Osteocyte (in vitro differentiated cells): Measurements from ENCODE around the gene JPT2. TPM values are rescaled to one million over a fixed set of nuclear protein-coding genes. Genes with fewer than 3 reads are reported as not detected.

ENCODE experiments used
- DNase-seq: peaks from one replicate; pipeline ENCODE4 v3.0.0; 2021; ENCODE audit warnings: mixed read lengths; ENCODE audit not compliant: unreplicated experiment; ENCODE audit errors: extremely low spot score
- H3K27ac Mint-ChIP-seq: one replicate; pipeline ENCODE4 v1.8.0; 2021; ENCODE audit warnings: mild to moderate bottlenecking, mixed read lengths; ENCODE audit not compliant: unreplicated experiment
- H3K27me3 Mint-ChIP-seq: one replicate; pipeline ENCODE4 v1.8.0; 2021; ENCODE audit warnings: mixed read lengths; ENCODE audit not compliant: unreplicated experiment
- H3K36me3 Mint-ChIP-seq: one replicate; pipeline ENCODE4 v1.8.0; 2021; ENCODE audit warnings: mixed read lengths; ENCODE audit not compliant: unreplicated experiment
- H3K4me1 Mint-ChIP-seq: one replicate; pipeline ENCODE4 v1.8.0; 2021; ENCODE audit warnings: mixed read lengths; ENCODE audit not compliant: unreplicated experiment
- H3K4me3 Mint-ChIP-seq: one replicate; pipeline ENCODE4 v1.8.0; 2021; ENCODE audit warnings: mild to moderate bottlenecking, moderate library complexity, mixed read lengths; ENCODE audit not compliant: unreplicated experiment
- H3K9me3 Mint-ChIP-seq: one replicate; pipeline ENCODE4 v1.8.0; 2021; ENCODE audit warnings: mixed read lengths; ENCODE audit not compliant: unreplicated experiment
- total RNA-seq: library from RNA; stranded (reverse); gene quantifications from 2 replicates; pipeline ENCODE4 v1.2.1, GENCODE V29; 2021
- TF ChIP-seq, protein P1 (sequence below): fragments of 200-600 bp; sonication (generic); IDR thresholded peaks from 2 replicates; pipeline ENCODE4 v1.5.0; 2021; ENCODE audit warnings: antibody characterized with exemption, mild to moderate bottlenecking, moderate library complexity

Gene JPT2
- total RNA-seq, 1 donor from 2014 or later, result 53.6 TPM

DNA sequence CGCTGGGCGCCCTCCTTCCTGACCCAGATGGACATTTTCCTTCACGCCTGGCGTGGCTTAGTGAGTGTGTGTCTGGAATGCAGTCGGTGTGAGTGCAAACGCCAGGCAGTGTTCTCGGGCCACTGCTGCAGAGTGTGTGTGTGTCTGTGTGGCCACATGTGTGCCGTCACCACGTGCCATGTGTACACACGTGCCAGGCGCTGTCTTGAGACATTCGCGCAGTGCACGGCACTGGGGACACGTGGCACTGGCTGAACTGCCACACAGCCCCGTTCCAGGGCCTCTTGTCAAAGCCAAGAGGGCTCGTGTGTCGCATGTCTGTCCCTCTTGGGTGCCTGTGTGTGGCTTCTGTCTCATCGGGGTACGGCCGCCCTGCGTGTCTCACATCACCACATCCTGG, 56.7 kb downstream of the JPT2 start:
- Mint-ChIP-seq H3K27ac (no peak overlapping the region), H3K9me3 (no peaks in the 10 kb centered on the region)

DNA sequence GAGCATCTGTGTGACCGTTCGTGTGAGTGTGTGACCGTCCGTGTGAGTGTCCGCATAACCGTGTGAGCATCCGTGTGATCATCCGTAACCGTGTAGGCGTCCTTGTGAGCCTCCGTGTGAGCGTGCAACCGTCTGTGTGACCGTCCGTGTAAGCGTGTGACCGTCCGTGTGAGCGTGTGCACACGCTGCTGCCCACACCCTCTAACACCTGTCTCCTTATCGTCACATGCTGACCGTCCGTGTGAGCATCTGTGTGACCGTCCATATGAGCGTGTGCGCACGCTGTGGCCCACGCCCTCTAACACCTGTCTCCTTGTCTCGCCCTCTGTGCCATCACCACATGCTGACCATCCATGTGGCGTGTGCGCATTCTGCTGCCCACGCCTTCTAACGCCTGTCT, 62.2 kb downstream of the JPT2 start:
- H3K9me3 Mint-ChIP-seq, result no peaks in the 10 kb centered on the region
- H3K4me1 Mint-ChIP-seq, result peaks cover 8% of the 10 kb centered on the region
- H3K4me3 Mint-ChIP-seq, result no peak overlapping the region
- TF ChIP-seq, protein P1, sequence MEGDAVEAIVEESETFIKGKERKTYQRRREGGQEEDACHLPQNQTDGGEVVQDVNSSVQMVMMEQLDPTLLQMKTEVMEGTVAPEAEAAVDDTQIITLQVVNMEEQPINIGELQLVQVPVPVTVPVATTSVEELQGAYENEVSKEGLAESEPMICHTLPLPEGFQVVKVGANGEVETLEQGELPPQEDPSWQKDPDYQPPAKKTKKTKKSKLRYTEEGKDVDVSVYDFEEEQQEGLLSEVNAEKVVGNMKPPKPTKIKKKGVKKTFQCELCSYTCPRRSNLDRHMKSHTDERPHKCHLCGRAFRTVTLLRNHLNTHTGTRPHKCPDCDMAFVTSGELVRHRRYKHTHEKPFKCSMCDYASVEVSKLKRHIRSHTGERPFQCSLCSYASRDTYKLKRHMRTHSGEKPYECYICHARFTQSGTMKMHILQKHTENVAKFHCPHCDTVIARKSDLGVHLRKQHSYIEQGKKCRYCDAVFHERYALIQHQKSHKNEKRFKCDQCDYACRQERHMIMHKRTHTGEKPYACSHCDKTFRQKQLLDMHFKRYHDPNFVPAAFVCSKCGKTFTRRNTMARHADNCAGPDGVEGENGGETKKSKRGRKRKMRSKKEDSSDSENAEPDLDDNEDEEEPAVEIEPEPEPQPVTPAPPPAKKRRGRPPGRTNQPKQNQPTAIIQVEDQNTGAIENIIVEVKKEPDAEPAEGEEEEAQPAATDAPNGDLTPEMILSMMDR, result no peak
- no peaks in the 10 kb centered on the region for H3K27me3 Mint-ChIP-seq
- no peak for DNase-seq
- H3K36me3 Mint-ChIP-seq, result peaks cover 4% of the 10 kb centered on the region
- H3K27ac Mint-ChIP-seq, result no peak overlapping the region

More for the DNA sequence above, 56.7 kb downstream of the JPT2 start:
- Mint-ChIP-seq H3K4me3 (no peak overlapping the region), H3K36me3 (peaks cover 12% of the 10 kb centered on the region), H3K27me3 (no peaks in the 10 kb centered on the region), H3K4me1 (no peaks in the 10 kb centered on the region)
- no peak for DNase-seq
- TF ChIP-seq, protein P1, result no peak

DNA sequence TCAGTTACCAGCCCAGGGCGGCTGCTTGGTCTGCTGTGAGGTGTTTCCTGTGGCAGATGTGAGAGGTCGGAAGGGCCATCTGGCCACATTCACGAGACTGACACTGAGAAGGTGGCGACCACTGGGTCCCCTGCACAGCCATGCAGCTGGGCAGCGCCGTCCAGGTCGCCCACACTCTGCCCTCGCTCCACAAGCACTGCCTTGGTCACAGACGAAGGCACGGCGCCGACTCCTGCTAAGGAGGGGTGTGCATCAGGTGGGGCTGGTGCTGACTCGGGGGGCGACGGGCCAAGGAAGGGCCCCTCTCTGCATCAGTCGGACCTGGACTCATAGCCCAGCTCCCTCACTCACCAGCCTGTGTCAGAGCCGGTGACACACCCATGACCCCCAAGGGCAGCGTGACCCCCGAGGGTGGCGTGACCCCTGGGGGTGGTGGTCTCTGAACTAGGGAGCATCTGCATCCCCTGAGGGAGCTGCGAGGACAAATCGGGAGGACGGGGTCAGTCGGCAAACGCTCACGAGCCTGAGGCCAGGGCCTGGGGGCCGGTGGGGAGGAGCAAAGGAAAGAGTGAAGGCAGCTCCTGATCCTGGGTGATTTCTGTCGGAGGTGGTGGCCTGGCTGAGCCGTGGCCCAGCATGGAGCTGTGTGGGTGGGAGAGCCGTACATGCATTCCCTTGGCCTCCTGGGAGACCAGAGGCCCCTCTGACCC, 62.9 kb downstream of the JPT2 start:
- no peaks in the 10 kb centered on the region for H3K27me3 Mint-ChIP-seq
- peak overlapping the region; percentile 23 for H3K27ac Mint-ChIP-seq
- H3K9me3 Mint-ChIP-seq, result no peaks in the 10 kb centered on the region
- TF ChIP-seq, protein P1, result no peak
- no peak for DNase-seq
- peaks cover 15% of the 10 kb centered on the region for H3K4me1 Mint-ChIP-seq
- H3K4me3 Mint-ChIP-seq, result no peak overlapping the region
- peaks cover 4% of the 10 kb centered on the region for H3K36me3 Mint-ChIP-seq

DNA sequence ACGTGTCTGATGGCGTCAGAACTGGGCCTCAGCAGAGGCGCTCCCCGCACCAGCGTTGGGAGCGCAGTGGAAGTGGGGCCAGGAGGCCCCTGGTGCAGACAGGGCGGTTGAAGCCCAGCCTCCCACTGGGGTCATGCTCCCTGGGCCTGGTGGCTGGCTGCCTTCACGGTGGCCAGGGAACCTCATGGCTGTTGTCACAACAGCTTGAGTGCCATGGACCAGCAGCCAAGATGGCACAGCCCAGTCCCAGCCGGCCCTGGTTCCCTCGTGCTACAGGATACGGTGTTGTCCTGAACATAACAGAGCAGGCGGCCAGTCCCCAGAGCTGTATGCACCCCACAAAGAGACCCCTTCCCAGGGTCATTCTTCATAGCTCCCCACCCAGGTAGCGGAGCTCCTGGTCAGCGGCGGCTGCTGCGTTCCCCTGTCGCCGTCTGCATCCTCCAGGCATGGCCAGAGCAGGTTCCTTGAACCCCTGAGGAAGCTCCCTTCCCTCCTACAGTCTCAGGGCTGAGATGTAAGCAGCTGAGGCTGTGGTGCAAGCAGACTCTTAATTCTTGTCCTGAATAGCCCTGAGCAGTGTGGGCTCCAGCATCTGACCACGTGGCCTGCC, 63.6 kb downstream of the JPT2 start:
- H3K27ac Mint-ChIP-seq, result no peak overlapping the region
- H3K36me3 Mint-ChIP-seq, result peaks cover 4% of the 10 kb centered on the region
- no peak overlapping the region for H3K4me3 Mint-ChIP-seq
- no peak for DNase-seq
- no peaks in the 10 kb centered on the region for H3K27me3 Mint-ChIP-seq
- no peaks in the 10 kb centered on the region for H3K9me3 Mint-ChIP-seq
- peaks cover 23% of the 10 kb centered on the region for H3K4me1 Mint-ChIP-seq
- TF ChIP-seq, protein P1, result no peak
